Uterus (tissue), 4 donors: Measurements from ENCODE around the gene MAP1LC3A. TPM values are rescaled to one million over a fixed set of nuclear protein-coding genes. Genes with fewer than 3 reads are reported as not detected.
A peak's percentile ranks its signal among the peaks of the same experiment; 100 is the strongest.

Source experiments
- DNase-seq, 2 donors: peaks; one replicate each; pipeline ENCODE4 v3.0.0-alpha.2; 2019 to 2020
- H3K27ac ChIP-seq, 2 donors: fragments of 200-600 bp; sonication (generic); 1 replicate in 1 of 2; 2 replicates in 1 of 2; pipeline ENCODE4 v1.5.1; 2016 to 2018
- H3K27me3 ChIP-seq, 2 donors: fragments of 200-600 bp; sonication (generic); one replicate each; pipeline ENCODE4 v1.5.1; 2018 to 2019; ENCODE audit warnings: control low read depth in 1 of 2
- H3K36me3 ChIP-seq, 2 donors: fragments of 200-600 bp; sonication (generic); one replicate each; pipeline ENCODE4 v1.5.1; 2019; ENCODE audit warnings: control low read depth in 1 of 2
- H3K4me1 ChIP-seq, 2 donors: fragments of 200-600 bp; sonication (generic); one replicate each; pipeline ENCODE4 v1.5.1; 2018 to 2019; ENCODE audit warnings: control low read depth in 1 of 2
- H3K4me3 ChIP-seq, 2 donors: fragments of 200-600 bp; sonication (generic); 1 replicate in 1 of 2; 2 replicates in 1 of 2; pipeline ENCODE4 v1.5.1; 2018 to 2019; ENCODE audit warnings: mild to moderate bottlenecking in 1 of 2
- H3K9me3 ChIP-seq, 2 donors: fragments of 200-600 bp; sonication (generic); one replicate each; pipeline ENCODE4 v1.5.1; 2019; ENCODE audit warnings: control low read depth in 1 of 2
- POLR2A ChIP-seq, 2 donors: fragments of 450-650 bp; IDR thresholded peaks; one replicate each; pipeline ENCODE4 v1.6.1; 2016; ENCODE audit warnings: antibody characterized with exemption in 2 of 2, mild to moderate bottlenecking in 1 of 2, moderate library complexity in 1 of 2
- intact Hi-C: fragments of 100-400 bp; cut with DNase I; formaldehyde crosslinking; loops from one replicate; pipeline ENCODE4 v1.15.1; 2023; ENCODE audit warnings: low total_unique reads
- total RNA-seq, 4 donors: library from RNA; depleted of rRNA in 3 of 4; stranded (reverse); fragments of >200 nt in 3 of 4; gene quantifications; one replicate each; pipeline versions ENCODE4 v1.1.0 to v1.2.4, GENCODE V29; 2014 to 2023
- TF ChIP-seq, protein P1 (sequence below), 4 experiments: fragments of 200-600 bp in 2 of 4; fragments of 450-650 bp in 2 of 4; sonication (generic) in 2 of 4; IDR thresholded peaks; one replicate each; pipeline ENCODE4 v1.5.1; 2016 to 2019; ENCODE audit warnings: antibody characterized with exemption in 4 of 4, mild to moderate bottlenecking in 2 of 4, moderate library complexity in 1 of 4
- donor health status: DM: yes; HTN: yes; CAD: no.

MAP1LC3A gene
- total RNA-seq, 4 donors from 2014 or later = 6.7 to 57.1 (median 20.0) TPM

DNA sequence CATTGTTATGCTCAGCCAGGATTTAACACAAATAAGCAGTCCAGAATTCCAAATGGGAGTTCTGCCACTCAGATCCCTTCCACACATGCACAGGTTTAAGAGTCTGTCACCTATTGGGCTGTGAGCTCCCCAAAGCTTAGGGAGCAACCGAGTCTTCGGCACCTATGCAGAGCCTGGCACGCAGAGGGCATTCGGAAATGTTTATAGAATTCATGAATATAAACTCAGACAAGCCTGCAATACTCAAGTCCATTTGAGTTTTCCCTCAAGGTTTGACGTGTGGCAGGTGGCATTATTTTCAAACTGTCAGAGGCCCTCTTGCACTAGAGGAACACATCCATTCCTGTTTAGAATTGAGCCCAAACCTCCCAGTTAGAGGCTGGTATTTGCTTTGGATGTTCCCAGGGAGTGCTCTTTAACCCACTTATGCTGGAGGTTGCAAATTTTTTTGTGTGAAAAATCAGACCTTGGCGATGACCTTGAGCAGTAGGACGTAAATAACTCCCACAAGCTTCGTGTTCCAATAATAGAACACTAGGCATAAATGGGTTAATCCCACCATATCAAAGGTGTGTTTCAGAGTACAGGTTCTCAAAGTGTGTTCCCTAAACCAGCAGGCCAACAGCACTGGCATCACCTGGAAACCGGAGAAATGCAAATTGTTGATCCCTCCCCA lies 28.1 kb downstream of the MAP1LC3A start:
- DNase-seq = no peak
- Histone ChIP-seq H3K4me3 (no peak overlapping the region), H3K27ac (no peak overlapping the region), H3K4me1 (peaks cover 0 to 3% of the 10 kb centered on the region in 2 donors), H3K9me3 (no peaks in the 10 kb centered on the region), H3K36me3 (no peaks in the 10 kb centered on the region), H3K27me3 (no peaks in the 10 kb centered on the region)
- TF ChIP-seq, protein P1, sequence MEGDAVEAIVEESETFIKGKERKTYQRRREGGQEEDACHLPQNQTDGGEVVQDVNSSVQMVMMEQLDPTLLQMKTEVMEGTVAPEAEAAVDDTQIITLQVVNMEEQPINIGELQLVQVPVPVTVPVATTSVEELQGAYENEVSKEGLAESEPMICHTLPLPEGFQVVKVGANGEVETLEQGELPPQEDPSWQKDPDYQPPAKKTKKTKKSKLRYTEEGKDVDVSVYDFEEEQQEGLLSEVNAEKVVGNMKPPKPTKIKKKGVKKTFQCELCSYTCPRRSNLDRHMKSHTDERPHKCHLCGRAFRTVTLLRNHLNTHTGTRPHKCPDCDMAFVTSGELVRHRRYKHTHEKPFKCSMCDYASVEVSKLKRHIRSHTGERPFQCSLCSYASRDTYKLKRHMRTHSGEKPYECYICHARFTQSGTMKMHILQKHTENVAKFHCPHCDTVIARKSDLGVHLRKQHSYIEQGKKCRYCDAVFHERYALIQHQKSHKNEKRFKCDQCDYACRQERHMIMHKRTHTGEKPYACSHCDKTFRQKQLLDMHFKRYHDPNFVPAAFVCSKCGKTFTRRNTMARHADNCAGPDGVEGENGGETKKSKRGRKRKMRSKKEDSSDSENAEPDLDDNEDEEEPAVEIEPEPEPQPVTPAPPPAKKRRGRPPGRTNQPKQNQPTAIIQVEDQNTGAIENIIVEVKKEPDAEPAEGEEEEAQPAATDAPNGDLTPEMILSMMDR (IDR thresholded peaks at IDR 0.05) = no peak
- no peak for TF ChIP-seq POLR2A (IDR thresholded peaks at IDR 0.05)
- intact Hi-C loops = no loop called here

DNA sequence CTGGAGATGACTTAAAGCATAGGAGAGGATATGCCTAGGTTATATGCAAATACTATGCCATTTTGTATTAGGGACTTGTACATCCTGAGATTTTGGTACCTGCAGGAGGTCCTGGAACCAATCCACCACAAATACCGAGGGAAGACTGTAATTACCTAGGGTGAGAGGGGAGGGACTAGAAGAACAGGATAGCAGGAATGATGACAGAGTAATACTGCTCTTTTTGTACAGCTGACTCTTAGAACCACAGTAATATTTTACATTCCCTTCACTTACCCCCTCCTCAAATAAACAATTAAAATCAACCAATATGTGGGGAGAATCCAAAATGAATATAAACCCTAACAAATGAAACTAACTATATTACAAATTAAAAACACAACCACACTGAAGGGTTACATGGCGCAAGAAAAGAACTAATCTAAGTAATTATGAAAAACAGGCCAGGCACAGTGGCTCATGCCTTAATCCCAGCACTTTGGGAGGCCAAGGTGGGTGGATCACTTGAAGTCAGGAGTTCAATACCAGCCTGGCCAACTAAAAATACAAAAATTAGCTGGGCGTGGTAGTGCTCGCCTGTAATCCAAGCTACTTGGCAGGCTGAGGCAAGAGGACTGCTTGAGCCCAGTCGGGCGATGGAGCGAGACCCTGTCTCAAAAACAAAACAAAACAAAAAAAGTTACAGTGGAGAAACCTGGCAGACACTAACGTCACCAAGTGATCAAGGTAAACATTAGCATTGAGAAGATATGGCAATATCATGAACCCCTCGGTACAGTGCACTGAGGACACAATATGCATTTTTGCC lies 37.1 kb downstream of the MAP1LC3A start:
- Histone ChIP-seq H3K4me1 (peaks cover 2 to 5% of the 10 kb centered on the region in 2 donors), H3K4me3 (no peak overlapping the region), H3K27me3 (no peaks in the 10 kb centered on the region), H3K27ac (no peak overlapping the region), H3K9me3 (no peaks in the 10 kb centered on the region), H3K36me3 (no peaks in the 10 kb centered on the region)
- intact Hi-C loops = no loop called here
- TF ChIP-seq, protein P1 (IDR thresholded peaks at IDR 0.05) = no peak
- no peak for TF ChIP-seq POLR2A (IDR thresholded peaks at IDR 0.05)
- no peak for DNase-seq

DNA sequence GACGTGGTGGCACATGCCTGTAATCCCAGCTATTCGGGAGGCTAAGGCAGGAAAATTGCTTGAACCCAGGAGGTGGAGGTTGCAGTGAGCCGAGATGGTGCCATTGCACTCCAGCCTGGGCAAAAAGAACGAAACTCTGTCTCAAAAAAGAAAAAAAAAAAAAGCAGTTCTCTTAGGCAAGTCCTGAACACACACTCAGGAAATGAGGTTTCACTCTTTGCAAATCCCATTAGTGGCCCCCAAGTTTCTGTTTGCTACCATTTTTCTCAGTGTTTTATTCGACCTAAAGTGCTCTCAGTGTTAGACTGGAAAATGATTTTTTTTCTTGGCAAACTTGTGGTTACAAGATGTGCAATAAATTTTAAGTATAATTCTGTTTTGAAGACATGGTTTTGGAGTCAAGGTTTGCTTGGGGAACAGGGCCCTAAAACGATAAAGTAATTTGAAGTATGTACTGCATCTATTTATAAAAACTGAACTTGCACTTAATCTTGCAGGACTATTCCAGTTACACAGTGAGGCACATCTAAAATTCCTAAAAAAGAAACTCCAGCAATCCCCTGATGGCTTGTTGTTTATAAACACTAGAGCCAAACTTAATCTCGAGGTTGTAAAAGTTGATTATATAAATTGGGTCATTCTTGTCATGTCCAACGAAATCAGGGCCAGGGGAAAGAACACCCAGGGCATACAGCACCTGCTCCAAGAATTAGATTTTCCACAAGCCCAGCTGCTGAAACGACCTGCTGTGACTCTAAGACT lies 42.6 kb downstream of the MAP1LC3A start:
- intact Hi-C loops = no loop called here
- Histone ChIP-seq H3K4me3 (no peak overlapping the region), H3K27ac (peak overlapping the region; percentile 53 to 74), H3K36me3 (no peaks in the 10 kb centered on the region), H3K4me1 (peaks cover 5 to 12% of the 10 kb centered on the region in 2 donors), H3K27me3 (no peaks in the 10 kb centered on the region), H3K9me3 (no peaks in the 10 kb centered on the region)
- DNase-seq = no peak
- TF ChIP-seq, protein P1 (IDR thresholded peaks at IDR 0.05) = no peak
- TF ChIP-seq POLR2A (IDR thresholded peaks at IDR 0.05) = no peak

DNA sequence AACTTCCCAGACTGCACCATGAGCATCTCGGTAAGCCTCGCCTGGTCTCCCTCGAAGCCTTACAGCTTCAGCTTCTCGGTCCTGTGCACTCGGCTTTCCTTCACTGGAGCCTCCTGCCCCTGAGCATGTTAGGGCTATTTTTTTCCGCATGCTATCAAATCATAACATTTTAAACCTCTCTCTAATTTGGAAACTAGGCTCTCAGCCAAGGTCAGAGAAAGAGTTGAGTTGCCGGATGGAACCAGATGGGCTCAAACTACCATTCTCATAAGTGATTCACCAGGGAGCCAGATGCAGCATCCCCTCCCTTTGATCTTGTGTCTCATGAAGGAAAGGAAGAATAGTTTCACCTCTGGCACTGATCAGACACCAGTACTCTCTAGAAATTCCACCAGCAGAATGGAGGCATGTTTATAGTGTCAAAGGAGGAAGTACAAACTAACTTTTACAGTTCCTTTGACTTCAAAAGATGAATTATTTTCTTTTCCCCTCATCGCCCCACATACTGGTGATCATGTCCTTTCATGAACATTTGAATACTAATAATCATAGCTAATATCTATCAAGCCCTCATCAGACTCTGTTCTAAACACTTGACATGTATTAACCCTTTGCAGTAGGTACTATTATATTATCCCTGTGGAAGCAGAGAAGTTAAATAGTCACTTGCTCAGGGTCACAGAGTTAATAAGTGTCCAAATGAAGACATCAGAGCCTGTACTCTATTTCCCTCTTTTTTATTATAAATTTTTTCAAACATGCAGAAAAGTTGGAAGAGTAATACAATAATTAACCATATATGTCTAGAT lies 46.7 kb downstream of the MAP1LC3A start:
- Histone ChIP-seq H3K27me3 (no peaks in the 10 kb centered on the region), H3K4me3 (no peak overlapping the region), H3K36me3 (no peaks in the 10 kb centered on the region), H3K9me3 (no peaks in the 10 kb centered on the region), H3K27ac (peak overlapping the region; percentile 56 to 70), H3K4me1 (peaks cover 5 to 11% of the 10 kb centered on the region in 2 donors)
- TF ChIP-seq, protein P1 (IDR thresholded peaks at IDR 0.05) = no peak
- no peak for TF ChIP-seq POLR2A (IDR thresholded peaks at IDR 0.05)
- DNase-seq = peak in 1 of 2 donors; percentile 53
- intact Hi-C loops = no loop called here
